A673 (cell line): Measurements from ENCODE around the gene AQP12B.

ENCODE experiments used
- CTCF ChIP-seq: fragments of 300-800, 200-600 bp; sonication (generic); conservative IDR thresholded peaks from 2 replicates; pipeline ENCODE4 v1.5.1; 2017; ENCODE audit warnings: low read depth, mild to moderate bottlenecking, antibody characterized with exemption, low read length, moderate library complexity, mixed read lengths
- EZH2 ChIP-seq: fragments of 200-600 bp; sonication (generic); IDR thresholded peaks from 2 replicates; pipeline ENCODE4 v1.6.1; 2017; ENCODE audit warnings: borderline replicate concordance, low read depth, mild to moderate bottlenecking, mixed read lengths, antibody characterized with exemption, low read length; ENCODE audit not compliant: poor library complexity, severe bottlenecking

- no peak for TF ChIP-seq CTCF
- TF ChIP-seq EZH2: no peak
Measured at GRCh38 chr2:240711701-240712100, 29.0 kb upstream of the AQP12B start.
